ENCODE measurements around the gene GALNTL6. TPM values are rescaled to one million over a fixed set of nuclear protein-coding genes. Genes with fewer than 3 reads are reported as not detected.

The GALNTL6 gene
- total and polyA plus RNA-seq, 9 of the 15 experiments (the other 6 are each of a cell fraction or from before 2014, with no cell fraction given), result 0.18 to 0.50 (median 0.29) TPM

DNA sequence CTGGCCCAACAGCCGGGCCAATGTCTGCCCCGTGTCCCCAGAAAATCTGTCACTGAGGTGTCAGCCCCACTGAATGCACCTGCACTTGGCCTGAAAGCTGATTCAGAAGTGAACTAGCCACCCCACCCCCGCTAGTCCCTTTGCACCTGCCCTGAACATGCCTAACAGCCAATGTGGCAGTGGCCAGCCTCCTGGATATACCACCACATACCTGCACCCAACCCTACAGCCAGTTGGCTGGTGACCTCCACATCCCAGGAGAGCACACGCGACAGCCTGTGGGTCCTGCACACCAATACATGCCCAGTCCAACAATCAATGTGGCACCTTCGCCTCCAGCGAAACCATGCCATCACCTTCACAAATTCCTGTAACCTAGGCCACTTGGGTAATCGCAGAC, 116.7 kb downstream of the GALNTL6 start (continued):
- TF ChIP-seq, protein P1, sequence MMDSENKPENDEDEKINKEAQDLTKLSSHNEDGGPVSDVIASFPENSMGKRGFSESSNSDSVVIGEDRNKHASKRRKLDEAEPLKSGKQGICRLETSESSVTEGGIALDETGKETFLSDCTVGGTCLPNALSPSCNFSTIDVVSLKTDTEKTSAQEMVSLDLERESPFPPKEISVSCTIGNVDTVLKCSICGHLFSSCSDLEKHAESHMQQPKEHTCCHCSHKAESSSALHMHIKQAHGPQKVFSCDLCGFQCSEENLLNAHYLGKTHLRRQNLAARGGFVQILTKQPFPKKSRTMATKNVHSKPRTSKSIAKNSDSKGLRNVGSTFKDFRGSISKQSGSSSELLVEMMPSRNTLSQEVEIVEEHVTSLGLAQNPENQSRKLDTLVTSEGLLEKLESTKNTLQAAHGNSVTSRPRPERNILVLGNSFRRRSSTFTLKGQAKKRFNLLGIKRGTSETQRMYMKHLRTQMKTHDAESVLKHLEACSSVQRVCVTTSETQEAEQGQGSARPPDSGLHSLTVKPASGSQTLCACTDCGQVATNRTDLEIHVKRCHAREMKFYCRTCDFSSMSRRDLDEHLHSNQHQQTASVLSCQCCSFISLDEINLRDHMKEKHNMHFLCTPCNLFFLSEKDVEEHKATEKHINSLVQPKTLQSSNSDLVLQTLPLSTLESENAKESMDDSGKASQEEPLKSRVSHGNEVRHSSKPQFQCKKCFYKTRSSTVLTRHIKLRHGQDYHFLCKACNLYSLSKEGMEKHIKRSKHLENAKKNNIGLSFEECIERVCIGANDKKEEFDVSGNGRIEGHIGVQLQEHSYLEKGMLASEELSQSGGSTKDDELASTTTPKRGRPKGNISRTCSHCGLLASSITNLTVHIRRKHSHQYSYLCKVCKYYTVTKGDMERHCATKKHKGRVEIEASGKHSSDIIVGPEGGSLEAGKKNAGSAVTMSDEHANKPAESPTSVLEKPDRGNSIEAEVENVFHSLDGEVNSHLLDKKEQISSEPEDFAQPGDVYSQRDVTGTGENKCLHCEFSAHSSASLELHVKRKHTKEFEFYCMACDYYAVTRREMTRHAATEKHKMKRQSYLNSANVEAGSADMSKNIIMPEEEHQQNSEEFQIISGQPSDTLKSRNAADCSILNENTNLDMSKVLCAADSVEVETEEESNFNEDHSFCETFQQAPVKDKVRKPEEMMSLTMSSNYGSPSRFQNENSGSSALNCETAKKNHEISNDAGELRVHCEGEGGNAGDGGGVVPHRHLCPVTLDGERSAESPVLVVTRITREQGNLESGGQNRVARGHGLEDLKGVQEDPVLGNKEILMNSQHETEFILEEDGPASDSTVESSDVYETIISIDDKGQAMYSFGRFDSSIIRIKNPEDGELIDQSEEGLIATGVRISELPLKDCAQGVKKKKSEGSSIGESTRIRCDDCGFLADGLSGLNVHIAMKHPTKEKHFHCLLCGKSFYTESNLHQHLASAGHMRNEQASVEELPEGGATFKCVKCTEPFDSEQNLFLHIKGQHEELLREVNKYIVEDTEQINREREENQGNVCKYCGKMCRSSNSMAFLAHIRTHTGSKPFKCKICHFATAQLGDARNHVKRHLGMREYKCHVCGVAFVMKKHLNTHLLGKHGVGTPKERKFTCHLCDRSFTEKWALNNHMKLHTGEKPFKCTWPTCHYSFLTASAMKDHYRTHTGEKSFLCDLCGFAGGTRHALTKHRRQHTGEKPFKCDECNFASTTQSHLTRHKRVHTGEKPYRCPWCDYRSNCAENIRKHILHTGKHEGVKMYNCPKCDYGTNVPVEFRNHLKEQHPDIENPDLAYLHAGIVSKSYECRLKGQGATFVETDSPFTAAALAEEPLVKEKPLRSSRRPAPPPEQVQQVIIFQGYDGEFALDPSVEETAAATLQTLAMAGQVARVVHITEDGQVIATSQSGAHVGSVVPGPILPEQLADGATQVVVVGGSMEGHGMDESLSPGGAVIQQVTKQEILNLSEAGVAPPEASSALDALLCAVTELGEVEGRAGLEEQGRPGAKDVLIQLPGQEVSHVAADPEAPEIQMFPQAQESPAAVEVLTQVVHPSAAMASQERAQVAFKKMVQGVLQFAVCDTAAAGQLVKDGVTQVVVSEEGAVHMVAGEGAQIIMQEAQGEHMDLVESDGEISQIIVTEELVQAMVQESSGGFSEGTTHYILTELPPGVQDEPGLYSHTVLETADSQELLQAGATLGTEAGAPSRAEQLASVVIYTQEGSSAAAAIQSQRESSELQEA (IDR thresholded peaks at IDR 0.05; ENCODE audit: low read depth), result no peak
- no peak for TF ChIP-seq ZSCAN32 (CRISPR knock-in tag; IDR thresholded peaks at IDR 0.05)

- POLR2A ChIA-PET, result no interaction called here
- Histone ChIP-seq H2AFZ (ENCODE audit: low read depth, low read length) (no peak overlapping the region), H3K27ac (ENCODE audit: extremely low read depth, low read depth, low read length) (no peak overlapping the region), H3K9me1 (ENCODE audit: control insufficient read depth, insufficient read depth, low read length) (no peaks in the 10 kb centered on the region), H3K9ac (ENCODE audit: insufficient read depth in 1 of 2, low read depth in 2 of 2, low read length in 2 of 2) (no peak overlapping the region), H3K9me3 (replicated peaks; ENCODE audit: control insufficient read depth, insufficient read depth, low read depth, low read length) (no peaks in the 10 kb centered on the region), H3K4me3 (no peak overlapping the region), H3K36me3 (ENCODE audit: control insufficient read depth, insufficient read depth, low read length) (no peaks in the 10 kb centered on the region), H3K27me3 (ENCODE audit: control insufficient read depth in 2 of 2, insufficient read depth in 2 of 2, low read length in 2 of 2) (no peaks in the 10 kb centered on the region), H3K4me1 (replicated peaks in 1 of 2; ENCODE audit: control insufficient read depth in 2 of 2, insufficient read depth in 2 of 2, low read length in 2 of 2) (no peaks in the 10 kb centered on the region), H4K20me1 (replicated peaks; ENCODE audit: control insufficient read depth, insufficient read depth, low read length) (no peaks in the 10 kb centered on the region), H3K4me2 (ENCODE audit: insufficient read depth, low read length) (no peak overlapping the region), H3K79me2 (ENCODE audit: control insufficient read depth, insufficient read depth, low read length) (no peaks in the 10 kb centered on the region)
- in situ Hi-C loops (cut with MboI) (no loop called here), intact Hi-C loops (cut with micrococcal nuclease) (no loop called here)
- DNase-seq (ENCODE audit: extremely low read depth in 1 of 4, low spot score in 3 of 4), result peak in 3 of 4 experiments; percentile 3 to 14 (median 6)
- ATAC-seq, result peak; percentile 41; the same call in 1 of the 3 replicates
- no TSS peak for BruUV-seq (replicated peaks)
- FAIRE-seq, result no peak
- WGBS (ENCODE audit: insufficient coverage, low coverage, missing lambda C conversion rate), result 2% methylated on average over 6 of the region's 6 CpGs
- CTCF ChIA-PET (ENCODE audit: low intra/inter-chr PET ratio), result no interaction called here
- peak; percentile 14; the same call in 1 of the 2 replicates for TF ChIP-seq TCF3 (CRISPR knock-in tag; IDR thresholded peaks at IDR 0.05)
- TF ChIP-seq, protein P2, sequence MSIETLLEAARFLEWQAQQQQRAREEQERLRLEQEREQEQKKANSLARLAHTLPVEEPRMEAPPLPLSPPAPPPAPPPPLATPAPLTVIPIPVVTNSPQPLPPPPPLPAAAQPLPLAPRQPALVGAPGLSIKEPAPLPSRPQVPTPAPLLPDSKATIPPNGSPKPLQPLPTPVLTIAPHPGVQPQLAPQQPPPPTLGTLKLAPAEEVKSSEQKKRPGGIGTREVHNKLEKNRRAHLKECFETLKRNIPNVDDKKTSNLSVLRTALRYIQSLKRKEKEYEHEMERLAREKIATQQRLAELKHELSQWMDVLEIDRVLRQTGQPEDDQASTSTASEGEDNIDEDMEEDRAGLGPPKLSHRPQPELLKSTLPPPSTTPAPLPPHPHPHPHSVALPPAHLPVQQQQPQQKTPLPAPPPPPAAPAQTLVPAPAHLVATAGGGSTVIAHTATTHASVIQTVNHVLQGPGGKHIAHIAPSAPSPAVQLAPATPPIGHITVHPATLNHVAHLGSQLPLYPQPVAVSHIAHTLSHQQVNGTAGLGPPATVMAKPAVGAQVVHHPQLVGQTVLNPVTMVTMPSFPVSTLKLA (conservative IDR thresholded peaks at IDR 0.05), result no peak
- no peak for TF ChIP-seq PHF20 (IDR thresholded peaks at IDR 0.05; ENCODE audit: partially characterized antibody)
Observed at GRCh38 chr4:171932238-171932637, 119.0 kb downstream of the GALNTL6 start.

Measured in K562 (cell line).